Measurements from ENCODE around the gene PDILT. TPM values are rescaled to one million over a fixed set of nuclear protein-coding genes. Genes with fewer than 3 reads are reported as not detected.
A peak's percentile ranks its signal among the peaks of the same experiment; 100 is the strongest.
"Not testable (repeated sequence)": the region's sequence is repeated elsewhere in the genome, so short reads cannot be mapped to it uniquely, and the experiment has no call there.

Gene PDILT
- not detected for polyA plus RNA-seq (2013, experiment 1 of 2; ENCODE audit: insufficient read length)
- not detected for polyA plus RNA-seq (2013, experiment 2 of 2; ENCODE audit: insufficient read length)

- DNase-seq: no peak
Observed at GRCh38 chr16:20404637-20405036, at the start of gene PDILT. Gene PDILT, minus strand, starts transcription at chr16:20404737. Its CDS starts 5,437 bp downstream, at chr16:20399300.

- DNase-seq: not testable (repeated sequence)
Observed at GRCh38 chr16:20453633-20454032, 49.1 kb upstream of the PDILT start.

- DNase-seq: not testable (repeated sequence)
Observed at GRCh38 chr16:20451364-20451763, 46.8 kb upstream of the PDILT start, which contains the start of gene ACSM2A. Gene ACSM2A, plus strand, starts transcription at chr16:20451521. Its CDS starts 8,594 bp downstream, at chr16:20460115.

GRCh38 chr16:20446652-20447393 is 42.3 kb upstream of the PDILT start:
- not testable (repeated sequence) for DNase-seq

GRCh38 chr16:20441859-20442258 is 37.3 kb upstream of the PDILT start:
- DNase-seq: not testable (repeated sequence)

GRCh38 chr16:20441191-20441590 is 36.7 kb upstream of the PDILT start:
- DNase-seq: peak; percentile 19

- DNase-seq: not testable (repeated sequence)
Observed at GRCh38 chr16:20440731-20441130, 36.2 kb upstream of the PDILT start.

- DNase-seq: not testable (repeated sequence)
Observed at GRCh38 chr16:20439820-20440231, 35.3 kb upstream of the PDILT start.

- DNase-seq: not testable (repeated sequence)
Observed at GRCh38 chr16:20438950-20439349, 34.4 kb upstream of the PDILT start.

GRCh38 chr16:20430948-20431347 is 26.4 kb upstream of the PDILT start:
- DNase-seq: no peak

- DNase-seq: not testable (repeated sequence)
Observed at GRCh38 chr16:20430480-20430879, 25.9 kb upstream of the PDILT start.

- DNase-seq: not testable (repeated sequence)
Observed at GRCh38 chr16:20429499-20429898, 25.0 kb upstream of the PDILT start.

GRCh38 chr16:20427401-20427797 is 22.9 kb upstream of the PDILT start:
- not testable (repeated sequence) for DNase-seq

GRCh38 chr16:20424129-20424866 is 19.8 kb upstream of the PDILT start:
- DNase-seq: no peak

- DNase-seq: not testable (repeated sequence)
Observed at GRCh38 chr16:20423772-20424128, 19.2 kb upstream of the PDILT start.

GRCh38 chr16:20421748-20422147 is 17.2 kb upstream of the PDILT start:
- DNase-seq: not testable (repeated sequence)

GRCh38 chr16:20419093-20419492 is 14.6 kb upstream of the PDILT start:
- DNase-seq: not testable (repeated sequence)

- DNase-seq: no peak
Observed at GRCh38 chr16:20415541-20415940, 11.0 kb upstream of the PDILT start.

GRCh38 chr16:20411055-20411454 is 6.5 kb upstream of the PDILT start:
- DNase-seq: no peak

GRCh38 chr16:20410121-20410723 is 5.7 kb upstream of the PDILT start:
- DNase-seq: no peak

GRCh38 chr16:20409398-20410120 is 5.0 kb upstream of the PDILT start, which contains the start of gene ACSM5:
Gene ACSM5, plus strand, starts transcription at chr16:20409534. Its CDS starts 1,951 bp downstream, at chr16:20411485.
- DNase-seq: no peak

GRCh38 chr16:20402651-20403050 is 1.9 kb downstream of the PDILT start:
- no peak for DNase-seq
